Testis (tissue), 3 donors: ENCODE data around the gene XPNPEP1. TPM values are rescaled to one million over a fixed set of nuclear protein-coding genes. Genes with fewer than 3 reads are reported as not detected.

ENCODE experiments used
- DNase-seq: peaks from one replicate; pipeline ENCODE4 v3.0.0-alpha.2; 2019
- H3K27ac ChIP-seq, 2 donors: fragments of 200-600 bp; sonication (generic); one replicate each; pipeline ENCODE4 v1.5.1; 2019
- H3K27me3 ChIP-seq: fragments of 200-600 bp; sonication (generic); one replicate; pipeline ENCODE4 v1.5.1; 2019
- H3K36me3 ChIP-seq: fragments of 200-600 bp; sonication (generic); one replicate; pipeline ENCODE4 v1.5.1; 2017; ENCODE audit warnings: low read depth; ENCODE audit errors: missing control alignments
- H3K4me1 ChIP-seq: fragments of 200-600 bp; sonication (generic); one replicate; pipeline ENCODE4 v1.5.1; 2019
- H3K4me3 ChIP-seq, 2 donors: fragments of 200-600 bp; sonication (generic); one replicate each; pipeline ENCODE4 v1.5.1; 2017 to 2019
- H3K9me3 ChIP-seq: fragments of 200-600 bp; sonication (generic); one replicate; pipeline ENCODE4 v1.5.1; 2017
- POLR2A ChIP-seq: fragments of 450-650 bp; IDR thresholded peaks from one replicate; pipeline ENCODE4 v1.6.1; 2017; ENCODE audit warnings: antibody characterized with exemption, mild to moderate bottlenecking, moderate library complexity
- WGBS, 2 donors: methylation state at CpG; one replicate each; pipeline ENCODE4 v1.1.5; 2018; 5-methylcytosine and 5-hydroxymethylcytosine counted together
- intact Hi-C: fragments of 100-400 bp; cut with DNase I; formaldehyde crosslinking; loops from one replicate; pipeline ENCODE4 v1.15.1; 2023; ENCODE audit warnings: low total_unique reads
- polyA plus RNA-seq: library from polyadenylated mRNA; stranded (reverse); fragments of 350-450 nt; fragmentation: Illumina TruSeq; extraction: RNeasy Lipid Tissue Mini Kit (QIAGEN cat#74804); gene quantifications from one replicate; pipeline ENCODE4 v1.2.3, GENCODE V29; 2014; ENCODE audit warnings: low read depth, low replicate concordance; ENCODE audit not compliant: insufficient read depth
- total RNA-seq, 2 donors: library from RNA; depleted of rRNA; stranded (reverse); fragments of >200 nt; gene quantifications; one replicate each; pipeline ENCODE4 v1.2.3, GENCODE V29; 2016
- TF ChIP-seq, protein P1 (sequence below), 3 experiments: fragments of 450-650 bp in 2 of 3; fragments of 200-600 bp in 1 of 3; sonication (generic) in 1 of 3; IDR thresholded peaks; one replicate each; pipeline ENCODE4 v1.5.1; 2016 to 2019; ENCODE audit warnings: antibody characterized with exemption in 3 of 3, mild to moderate bottlenecking in 2 of 3, moderate library complexity in 1 of 3

The XPNPEP1 gene
- total and polyA plus RNA-seq, 3 donors from 2014 or later = 55.5 to 118 (median 90.2) TPM

DNA sequence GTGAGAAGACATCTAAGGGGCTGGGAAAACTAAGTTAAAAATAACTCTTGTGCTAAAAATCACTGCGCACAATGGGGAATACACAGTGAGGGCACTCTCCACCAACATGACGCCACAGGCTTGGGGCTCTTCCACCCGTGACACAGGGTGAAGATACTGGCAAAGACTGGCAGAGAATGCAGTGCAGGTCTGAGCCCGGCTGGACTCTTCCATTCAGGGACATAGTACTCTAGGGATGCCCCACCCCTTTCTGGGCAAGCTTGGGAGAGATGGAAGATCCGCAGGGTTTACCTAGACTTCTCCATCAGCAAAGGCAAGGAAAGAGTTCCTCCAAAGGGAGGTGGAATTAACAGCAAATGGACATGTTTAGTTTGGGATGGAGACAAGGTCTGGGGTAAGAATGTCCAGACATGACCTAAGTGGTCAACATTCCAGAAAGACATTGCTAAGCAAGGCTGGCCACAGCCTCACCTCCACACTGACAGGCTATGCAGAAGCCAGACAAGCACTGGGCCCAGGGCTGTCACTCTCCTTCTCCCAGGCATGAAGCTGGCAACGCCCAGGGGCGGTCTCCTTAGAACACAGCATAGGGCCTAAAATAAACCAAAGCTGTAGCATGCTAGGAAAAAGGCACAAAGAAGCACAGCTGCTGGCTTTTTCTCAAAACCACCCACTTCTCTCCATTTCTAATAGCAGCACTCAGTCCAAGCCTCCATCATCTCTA, 28.1 kb downstream of the XPNPEP1 start:
- peaks cover 61% of the 10 kb centered on the region for H3K4me1 ChIP-seq
- peak; percentile 46 for DNase-seq
- TF ChIP-seq, protein P1, sequence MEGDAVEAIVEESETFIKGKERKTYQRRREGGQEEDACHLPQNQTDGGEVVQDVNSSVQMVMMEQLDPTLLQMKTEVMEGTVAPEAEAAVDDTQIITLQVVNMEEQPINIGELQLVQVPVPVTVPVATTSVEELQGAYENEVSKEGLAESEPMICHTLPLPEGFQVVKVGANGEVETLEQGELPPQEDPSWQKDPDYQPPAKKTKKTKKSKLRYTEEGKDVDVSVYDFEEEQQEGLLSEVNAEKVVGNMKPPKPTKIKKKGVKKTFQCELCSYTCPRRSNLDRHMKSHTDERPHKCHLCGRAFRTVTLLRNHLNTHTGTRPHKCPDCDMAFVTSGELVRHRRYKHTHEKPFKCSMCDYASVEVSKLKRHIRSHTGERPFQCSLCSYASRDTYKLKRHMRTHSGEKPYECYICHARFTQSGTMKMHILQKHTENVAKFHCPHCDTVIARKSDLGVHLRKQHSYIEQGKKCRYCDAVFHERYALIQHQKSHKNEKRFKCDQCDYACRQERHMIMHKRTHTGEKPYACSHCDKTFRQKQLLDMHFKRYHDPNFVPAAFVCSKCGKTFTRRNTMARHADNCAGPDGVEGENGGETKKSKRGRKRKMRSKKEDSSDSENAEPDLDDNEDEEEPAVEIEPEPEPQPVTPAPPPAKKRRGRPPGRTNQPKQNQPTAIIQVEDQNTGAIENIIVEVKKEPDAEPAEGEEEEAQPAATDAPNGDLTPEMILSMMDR (IDR thresholded peaks at IDR 0.05) = no peak
- TF ChIP-seq POLR2A = no peak
- H3K27ac ChIP-seq = peak overlapping the region; percentile 48 to 79
- intact Hi-C loops = no loop called here
- no peaks in the 10 kb centered on the region for H3K9me3 ChIP-seq
- no peak overlapping the region for H3K4me3 ChIP-seq
- H3K36me3 ChIP-seq = no peaks in the 10 kb centered on the region
- 65 to 73% methylated on average over 5 to 7 of the region's 7 CpGs for WGBS, 2 donors
- no peaks in the 10 kb centered on the region for H3K27me3 ChIP-seq

- intact Hi-C loops = no loop called here
- TF ChIP-seq, protein P1 (IDR thresholded peaks at IDR 0.05) = no peak
- H3K4me1 ChIP-seq = peaks cover 54% of the 10 kb centered on the region
- DNase-seq = peak; percentile 77
- no peaks in the 10 kb centered on the region for H3K36me3 ChIP-seq
- H3K27ac ChIP-seq = peak overlapping the region; percentile 29 to 79
- H3K27me3 ChIP-seq = no peaks in the 10 kb centered on the region
- no peak overlapping the region for H3K4me3 ChIP-seq
- H3K9me3 ChIP-seq = no peaks in the 10 kb centered on the region
- 39 to 51% methylated on average over 5 of the region's 5 CpGs for WGBS, 2 donors
Observed at GRCh38 chr10:109894516-109894915, 28.8 kb downstream of the XPNPEP1 start.

GRCh38 chr10:109893386-109893785, 29.9 kb downstream of the XPNPEP1 start:
- intact Hi-C loops = no loop called here
- no peaks in the 10 kb centered on the region for H3K27me3 ChIP-seq
- H3K4me3 ChIP-seq = no peak overlapping the region
- WGBS, 2 donors = 70 to 85% methylated on average over 4 of the region's 4 CpGs
- no peaks in the 10 kb centered on the region for H3K9me3 ChIP-seq
- TF ChIP-seq, protein P1 (IDR thresholded peaks at IDR 0.05) = no peak
- TF ChIP-seq POLR2A = no peak
- H3K27ac ChIP-seq = peak overlapping the region; percentile 29 to 79
- no peak for DNase-seq
- peaks cover 42% of the 10 kb centered on the region for H3K4me1 ChIP-seq
- H3K36me3 ChIP-seq = no peaks in the 10 kb centered on the region

DNA sequence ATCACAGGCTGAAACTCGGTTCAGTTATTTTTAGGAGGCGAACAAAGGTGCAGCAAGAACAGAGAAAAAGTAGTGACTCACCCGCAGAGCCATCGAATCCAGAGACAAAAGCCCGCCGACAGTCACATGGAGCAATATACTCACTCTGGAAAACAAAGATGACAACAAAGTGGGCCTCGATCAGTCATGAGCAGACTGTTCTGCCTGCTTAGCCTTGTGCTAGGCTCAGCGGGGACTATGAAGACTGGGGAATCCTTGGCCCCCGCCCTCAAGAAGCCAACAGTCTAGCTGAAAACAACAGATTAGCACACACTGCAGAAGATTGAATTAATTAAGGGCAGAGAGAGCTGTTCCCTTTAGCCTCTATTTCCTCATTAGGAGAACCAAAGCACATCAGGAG, 30.4 kb downstream of the XPNPEP1 start:
- TF ChIP-seq, protein P1 (IDR thresholded peaks at IDR 0.05) = no peak
- TF ChIP-seq POLR2A = no peak
- Histone ChIP-seq H3K27me3 (no peaks in the 10 kb centered on the region), H3K9me3 (no peaks in the 10 kb centered on the region), H3K27ac (peak overlapping the region; percentile 29 to 79), H3K4me3 (no peak overlapping the region), H3K4me1 (peaks cover 42% of the 10 kb centered on the region), H3K36me3 (no peaks in the 10 kb centered on the region)
- peak; percentile 53 for DNase-seq
- WGBS, 2 donors = 41 to 54% methylated on average over 9 of the region's 9 CpGs
- intact Hi-C loops = no loop called here

DNA sequence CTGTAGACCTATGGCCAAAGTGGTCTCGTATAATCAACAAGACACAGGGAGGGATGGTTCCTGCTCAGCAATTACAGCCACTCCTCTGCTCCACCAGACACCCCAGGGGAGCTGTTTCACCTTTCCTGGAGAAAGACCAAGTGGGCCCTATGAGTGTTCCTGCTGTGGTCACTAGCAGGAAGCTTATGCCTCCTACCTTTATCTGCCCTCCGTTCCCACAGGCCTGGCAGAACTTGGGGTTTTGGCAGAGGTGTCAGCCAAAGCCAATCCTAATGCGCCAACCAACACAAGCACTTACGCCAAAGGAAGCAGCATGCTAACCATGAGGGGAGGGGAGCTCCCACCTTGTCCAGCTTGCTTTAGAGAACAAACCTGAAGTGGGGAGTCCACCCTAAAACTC, 31.2 kb downstream of the XPNPEP1 start:
- DNase-seq = no peak
- no peaks in the 10 kb centered on the region for H3K36me3 ChIP-seq
- H3K4me3 ChIP-seq = no peak overlapping the region
- intact Hi-C loops = no loop called here
- TF ChIP-seq POLR2A = no peak
- TF ChIP-seq, protein P1 (IDR thresholded peaks at IDR 0.05) = no peak
- 72 to 81% methylated on average over 3 to 4 of the region's 4 CpGs for WGBS, 2 donors
- H3K9me3 ChIP-seq = no peaks in the 10 kb centered on the region
- H3K27me3 ChIP-seq = no peaks in the 10 kb centered on the region
- peaks cover 42% of the 10 kb centered on the region for H3K4me1 ChIP-seq
- H3K27ac ChIP-seq = peak overlapping the region in 1 of 2 donors; percentile 79
